Kasumi-1 (cell line): ENCODE results near the gene WDFY4.

Source experiments
- DNase-seq, 2 experiments: peaks; one replicate each; lab custom pipeline; 2025; lab: John Stamatoyannopoulos, UW

Gene WDFY4

GRCh38 chr10:48711830-48712229 lies 27.2 kb downstream of the WDFY4 start:
- no peak for DNase-seq

- peak; percentile 49 to 63 for DNase-seq
Measured at GRCh38 chr10:48714088-48714487, 29.4 kb downstream of the WDFY4 start.

GRCh38 chr10:48716416-48716815 lies 31.7 kb downstream of the WDFY4 start:
- DNase-seq: no peak

- no peak for DNase-seq
Measured at GRCh38 chr10:48720611-48721010, 35.9 kb downstream of the WDFY4 start.

- DNase-seq: no peak
Measured at GRCh38 chr10:48722153-48723145, 37.8 kb downstream of the WDFY4 start.

GRCh38 chr10:48724127-48724526 lies 39.5 kb downstream of the WDFY4 start:
- no peak for DNase-seq

GRCh38 chr10:48725708-48726107 lies 41.0 kb downstream of the WDFY4 start:
- peak; percentile 16 to 35 for DNase-seq

- no peak for DNase-seq
Measured at GRCh38 chr10:48727866-48728265, 43.2 kb downstream of the WDFY4 start.

- no peak for DNase-seq
Measured at GRCh38 chr10:48729222-48729621, 44.5 kb downstream of the WDFY4 start.

GRCh38 chr10:48729941-48730457 lies 45.3 kb downstream of the WDFY4 start:
- no peak for DNase-seq

GRCh38 chr10:48731141-48731540 lies 46.5 kb downstream of the WDFY4 start:
- no peak for DNase-seq

- no peak for DNase-seq
Measured at GRCh38 chr10:48731654-48732053, 47.0 kb downstream of the WDFY4 start.

GRCh38 chr10:48733329-48733728 lies 48.7 kb downstream of the WDFY4 start:
- no peak for DNase-seq

- DNase-seq: no peak
Measured at GRCh38 chr10:48735836-48736390, 51.2 kb downstream of the WDFY4 start.

GRCh38 chr10:48736596-48736995 lies 51.9 kb downstream of the WDFY4 start:
- DNase-seq: no peak

GRCh38 chr10:48737886-48738285 lies 53.2 kb downstream of the WDFY4 start:
- no peak for DNase-seq

- no peak for DNase-seq
Measured at GRCh38 chr10:48739170-48739569, 54.5 kb downstream of the WDFY4 start.

GRCh38 chr10:48740015-48740707 lies 55.5 kb downstream of the WDFY4 start:
- DNase-seq: no peak

- DNase-seq: no peak
Measured at GRCh38 chr10:48740988-48741387, 56.3 kb downstream of the WDFY4 start.

GRCh38 chr10:48742891-48743860 lies 58.5 kb downstream of the WDFY4 start:
- peak in 1 of 2 experiments; percentile 39 for DNase-seq

GRCh38 chr10:48744587-48744986 lies 59.9 kb downstream of the WDFY4 start:
- DNase-seq: no peak
